HG03457 (cell line): Measurements from ENCODE around the gene RAB27A.
"Not testable (repeated sequence)": the region's sequence is repeated elsewhere in the genome, so short reads cannot be mapped to it uniquely, and the experiment has no call there.

ENCODE experiments used
- ATAC-seq: cut with Tn5 transposase; IDR thresholded peaks from one replicate; pipeline ENCODE4 v1.9.1; 2021; ENCODE audit warnings: moderate number of reproducible peaks; ENCODE audit not compliant: unreplicated experiment

RAB27A gene

GRCh38 chr15:55282284-55282833, 7.3 kb downstream of the RAB27A start:
- ATAC-seq, result no peak

GRCh38 chr15:55281517-55282228, 7.9 kb downstream of the RAB27A start:
- ATAC-seq, result no peak

GRCh38 chr15:55280589-55280988, 9.0 kb downstream of the RAB27A start:
- not testable (repeated sequence) for ATAC-seq

- peak; percentile 77 for ATAC-seq
Measured at GRCh38 chr15:55279746-55280351, 9.8 kb downstream of the RAB27A start.

- no peak for ATAC-seq
Measured at GRCh38 chr15:55279100-55279745, 10.4 kb downstream of the RAB27A start.

- ATAC-seq, result no peak
Measured at GRCh38 chr15:55277715-55278114, 11.9 kb downstream of the RAB27A start.

GRCh38 chr15:55277116-55277564, 12.5 kb downstream of the RAB27A start:
- peak; percentile 42 for ATAC-seq

- no peak for ATAC-seq
Measured at GRCh38 chr15:55276324-55276723, 13.3 kb downstream of the RAB27A start.

- ATAC-seq, result no peak
Measured at GRCh38 chr15:55270291-55270690, 19.3 kb downstream of the RAB27A start.

GRCh38 chr15:55268176-55268695, 21.4 kb downstream of the RAB27A start:
- ATAC-seq, result no peak

GRCh38 chr15:55267401-55268175, 22.0 kb downstream of the RAB27A start:
- ATAC-seq, result peak; percentile 97

GRCh38 chr15:55266547-55266946, 23.1 kb downstream of the RAB27A start:
- ATAC-seq, result no peak

- ATAC-seq, result no peak
Measured at GRCh38 chr15:55260562-55261131, 29.0 kb downstream of the RAB27A start.

GRCh38 chr15:55257938-55258337, 31.7 kb downstream of the RAB27A start:
- no peak for ATAC-seq

- no peak for ATAC-seq
Measured at GRCh38 chr15:55257012-55257670, 32.5 kb downstream of the RAB27A start.

- ATAC-seq, result no peak
Measured at GRCh38 chr15:55256281-55257011, 33.2 kb downstream of the RAB27A start.

GRCh38 chr15:55255714-55256113, 33.9 kb downstream of the RAB27A start:
- ATAC-seq, result peak; percentile 51

- no peak for ATAC-seq
Measured at GRCh38 chr15:55254916-55255679, 34.5 kb downstream of the RAB27A start.
